MM.1S (cell line): Measurements from ENCODE around the gene SPO11.

Experiments
- DNase-seq: peaks from one replicate; pipeline ENCODE4 v3.0.0-alpha.2; 2015
- H2AFZ ChIP-seq: fragments of 300-600 bp; sonication (generic); 2 replicates; pipeline ENCODE4 v1.6.0; 2016; ENCODE audit warnings: antibody characterized with exemption, low read length
- H3F3A ChIP-seq: fragments of 300-600 bp; sonication (generic); 2 replicates; pipeline ENCODE4 v1.6.1; 2016; ENCODE audit warnings: mild to moderate bottlenecking, antibody characterized with exemption, low read length, moderate library complexity, mixed read lengths; ENCODE audit not compliant: insufficient read depth
- H3K27ac ChIP-seq: fragments of 300-600 bp; sonication (generic); 2 replicates; pipeline ENCODE4 v1.5.1; 2016; ENCODE audit warnings: mild to moderate bottlenecking, low read length
- H3K27me3 ChIP-seq: fragments of 300-600 bp; sonication (generic); replicated peaks from 2 replicates; pipeline ENCODE4 v1.6.0; 2016; ENCODE audit warnings: low read length; ENCODE audit not compliant: insufficient read depth
- H3K36me3 ChIP-seq: fragments of 300-600 bp; sonication (generic); replicated peaks from 2 replicates; pipeline ENCODE4 v1.6.1; 2016; ENCODE audit warnings: mild to moderate bottlenecking, low read length, mixed read lengths; ENCODE audit not compliant: insufficient read depth
- H3K4me1 ChIP-seq: fragments of 300-600 bp; sonication (generic); 2 replicates; pipeline ENCODE4 v1.6.1; 2016; ENCODE audit warnings: low read length, mixed read lengths
- H3K4me2 ChIP-seq: fragments of 300-600 bp; sonication (generic); 2 replicates; pipeline ENCODE4 v1.6.0; 2016; ENCODE audit warnings: low read depth, low read length
- H3K4me3 ChIP-seq: fragments of 300-600 bp; sonication (generic); 2 replicates; pipeline ENCODE4 v1.5.1; 2016; ENCODE audit warnings: low read length, mixed read lengths
- H3K79me2 ChIP-seq: fragments of 300-600 bp; sonication (generic); 2 replicates; pipeline ENCODE4 v1.6.1; 2016; ENCODE audit warnings: mixed run types, low read length, mixed read lengths
- H3K9ac ChIP-seq: fragments of 300-600 bp; sonication (generic); 2 replicates; pipeline ENCODE4 v1.6.1; 2016; ENCODE audit warnings: low read length, mixed read lengths
- H3K9me2 ChIP-seq: fragments of 300-600 bp; sonication (generic); replicated peaks from 2 replicates; pipeline ENCODE4 v1.6.1; 2016; ENCODE audit warnings: mild to moderate bottlenecking, low read length, mixed read lengths; ENCODE audit not compliant: insufficient read depth
- H3K9me3 ChIP-seq: fragments of 300-600 bp; sonication (generic); replicated peaks from 2 replicates; pipeline ENCODE4 v1.6.1; 2016; ENCODE audit warnings: mild to moderate bottlenecking, low read length, mixed read lengths; ENCODE audit not compliant: insufficient read depth
- H4K20me1 ChIP-seq: fragments of 300-600 bp; sonication (generic); 2 replicates; pipeline ENCODE4 v1.6.1; 2016; ENCODE audit warnings: mild to moderate bottlenecking, low read length, moderate library complexity, mixed read lengths; ENCODE audit not compliant: insufficient read depth
- CTCF ChIP-seq: fragments of 300-600 bp; sonication (generic); IDR thresholded peaks from 2 replicates; pipeline ENCODE4 v1.5.1; 2016; ENCODE audit warnings: antibody characterized with exemption, low read length, mixed read lengths
- EZH2 ChIP-seq: fragments of 300-600 bp; sonication (generic); optimal IDR thresholded peaks from 2 replicates; pipeline ENCODE3; 2017; ENCODE audit warnings: low read depth, mild to moderate bottlenecking, antibody characterized with exemption, low read length, mixed read lengths
- EZH2phosphoT487 ChIP-seq: fragments of 300-600 bp; sonication (generic); IDR thresholded peaks from 2 replicates; pipeline ENCODE4 v1.6.1; 2018; ENCODE audit warnings: antibody characterized with exemption, low read length

SPO11 gene

DNA sequence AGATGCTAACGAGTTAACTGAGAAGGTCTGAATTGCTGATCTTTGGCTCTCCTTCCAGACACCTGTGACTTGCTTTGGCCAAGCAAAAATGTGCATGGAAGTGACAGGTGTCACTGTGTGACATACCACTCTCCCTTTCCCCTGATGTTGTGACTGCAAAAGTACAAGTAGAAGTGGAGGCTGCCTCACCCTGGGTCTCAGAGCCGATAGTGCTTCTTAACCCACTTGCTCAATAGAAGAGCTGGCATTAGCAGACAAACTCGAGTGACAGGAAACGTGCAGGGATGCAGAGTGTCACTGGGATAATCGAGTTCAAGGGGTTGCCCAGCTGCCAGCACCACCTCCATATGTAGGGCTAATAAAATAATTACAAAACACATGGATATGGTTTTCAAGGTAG, 16.4 kb upstream of the SPO11 start:
- Histone ChIP-seq H3K36me3 (no peaks in the 10 kb centered on the region), H3K27me3 (peaks cover 19% of the 10 kb centered on the region), H3K27ac (no peak overlapping the region), H3K4me2 (no peak overlapping the region), H3K9ac (no peak overlapping the region), H4K20me1 (no peaks in the 10 kb centered on the region), H3K9me2 (no peaks in the 10 kb centered on the region), H3F3A (no peaks in the 10 kb centered on the region), H3K9me3 (no peaks in the 10 kb centered on the region), H3K4me3 (no peak overlapping the region), H3K79me2 (no peaks in the 10 kb centered on the region), H2AFZ (no peak overlapping the region), H3K4me1 (no peaks in the 10 kb centered on the region)
- TF ChIP-seq EZH2 (no peak), CTCF (no peak), EZH2phosphoT487 (no peak)
- DNase-seq: no peak

DNA sequence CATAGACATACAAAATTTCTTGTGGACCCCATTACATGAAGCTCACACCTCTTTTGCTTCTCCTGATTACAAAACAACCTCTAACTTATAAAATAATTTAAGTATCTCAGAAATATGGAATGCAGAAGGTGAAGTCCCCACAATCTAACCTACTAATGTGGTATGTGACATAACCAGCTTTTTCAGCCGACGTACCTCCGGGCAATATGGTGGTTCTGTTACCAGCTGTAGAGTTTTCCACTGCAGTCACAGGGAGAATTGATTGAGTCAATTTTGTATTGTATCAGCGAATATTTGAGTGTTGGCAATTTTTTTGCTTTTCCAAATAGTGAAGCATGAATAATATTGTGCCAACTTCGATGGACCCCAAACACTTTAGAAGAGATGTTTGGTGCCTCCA, 15.7 kb upstream of the SPO11 start:
- DNase-seq: no peak
- no peaks in the 10 kb centered on the region for H3K9me3 ChIP-seq
- no peaks in the 10 kb centered on the region for H3K9me2 ChIP-seq
- no peaks in the 10 kb centered on the region for H4K20me1 ChIP-seq
- no peak overlapping the region for H3K9ac ChIP-seq
- H3K79me2 ChIP-seq: no peaks in the 10 kb centered on the region
- no peak overlapping the region for H3K4me3 ChIP-seq
- H3K27ac ChIP-seq: no peak overlapping the region
- H3K36me3 ChIP-seq: no peaks in the 10 kb centered on the region
- H3K4me1 ChIP-seq: no peaks in the 10 kb centered on the region
- no peak overlapping the region for H3K4me2 ChIP-seq
- H3F3A ChIP-seq: no peaks in the 10 kb centered on the region
- peaks cover 19% of the 10 kb centered on the region for H3K27me3 ChIP-seq
- H2AFZ ChIP-seq: no peak overlapping the region
- TF ChIP-seq EZH2phosphoT487 (no peak), EZH2 (no peak), CTCF (no peak)

DNA sequence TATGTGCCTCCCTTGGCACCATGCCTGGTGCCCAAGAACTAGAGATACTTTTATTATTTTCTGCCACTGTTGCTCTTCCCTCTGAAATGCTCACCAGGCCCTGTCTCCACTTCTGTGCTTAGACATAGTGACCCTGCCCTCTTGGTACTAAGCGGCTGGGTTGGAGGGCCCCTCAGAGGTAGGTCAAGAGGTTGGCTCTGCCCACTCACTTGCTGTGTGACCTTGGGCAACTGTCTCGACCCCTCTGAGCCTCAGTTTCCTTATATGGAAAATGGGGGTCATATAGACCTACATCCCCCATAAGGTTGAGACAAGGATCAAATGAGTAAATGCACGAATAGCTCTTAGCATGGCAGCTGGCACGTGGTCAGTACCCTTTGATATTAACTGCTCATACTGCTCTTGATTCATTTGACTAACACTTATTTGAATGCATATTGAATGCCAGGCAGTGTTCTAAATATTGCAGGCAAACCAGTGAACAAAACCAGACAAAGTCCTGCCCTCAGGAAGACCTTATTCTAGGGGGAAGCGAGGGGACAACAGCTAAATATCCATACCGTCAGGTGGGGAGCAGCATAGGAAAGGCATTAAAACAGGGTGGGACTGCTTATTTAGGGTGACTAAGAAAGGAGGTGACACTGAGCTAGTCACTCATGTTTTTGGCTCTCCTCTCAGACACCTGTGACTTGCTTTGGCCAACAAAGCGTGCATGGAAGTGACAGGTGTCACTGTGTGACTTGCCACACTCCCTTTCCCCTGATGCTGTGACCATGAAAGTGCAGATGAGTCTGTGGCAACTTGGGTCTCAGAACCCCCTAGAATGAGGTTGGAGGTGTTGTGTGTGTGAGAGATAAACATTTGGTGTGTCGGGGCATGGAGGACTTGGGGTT, 14.3 kb upstream of the SPO11 start:
- H3F3A ChIP-seq: no peaks in the 10 kb centered on the region
- no peaks in the 10 kb centered on the region for H3K9me2 ChIP-seq
- no peak overlapping the region for H3K4me3 ChIP-seq
- H3K79me2 ChIP-seq: no peaks in the 10 kb centered on the region
- H4K20me1 ChIP-seq: no peaks in the 10 kb centered on the region
- H3K27me3 ChIP-seq: peaks cover 19% of the 10 kb centered on the region
- H3K9ac ChIP-seq: no peak overlapping the region
- no peaks in the 10 kb centered on the region for H3K9me3 ChIP-seq
- no peaks in the 10 kb centered on the region for H3K36me3 ChIP-seq
- TF ChIP-seq EZH2phosphoT487 (no peak), CTCF (no peak)
- no peaks in the 10 kb centered on the region for H3K4me1 ChIP-seq
- no peak for DNase-seq
- no peak overlapping the region for H3K27ac ChIP-seq
- H3K4me2 ChIP-seq: no peak overlapping the region
- H2AFZ ChIP-seq: no peak overlapping the region
